ENCODE measurements around the gene CLIP3.

The CLIP3 gene

GRCh38 chr19:36006955-36007354 is 25.7 kb downstream of the CLIP3 start:
- Histone ChIP-seq H3K9me3 (ENCODE audit: insufficient read depth, low read length) (no peaks in the 10 kb centered on the region), H3K4me3 (ENCODE audit: insufficient read length, low read depth) (no peak overlapping the region), H3K36me3 (ENCODE audit: insufficient read depth, insufficient read length, low read length) (peaks cover 11% of the 10 kb centered on the region), H3K9ac (ENCODE audit: insufficient read length, low read depth) (no peak overlapping the region), H3K4me1 (ENCODE audit: insufficient read depth, insufficient read length) (peaks cover 8% of the 10 kb centered on the region), H3K27me3 (ENCODE audit: insufficient read depth, insufficient read length) (no peaks in the 10 kb centered on the region)
- DNase-seq (ENCODE audit: low read depth, low spot score), result no peak
- TF ChIP-seq ZNF274 (IDR thresholded peaks at IDR 0.05; ENCODE audit: low read depth, low read length), result no peak
- no peak for TF ChIP-seq SUZ12 (IDR thresholded peaks at IDR 0.05; ENCODE audit: extremely low read depth, insufficient read depth, insufficient read length)
- TF ChIP-seq YY1 (IDR thresholded peaks at IDR 0.05; ENCODE audit: insufficient read depth, insufficient read length), result no peak

DNA sequence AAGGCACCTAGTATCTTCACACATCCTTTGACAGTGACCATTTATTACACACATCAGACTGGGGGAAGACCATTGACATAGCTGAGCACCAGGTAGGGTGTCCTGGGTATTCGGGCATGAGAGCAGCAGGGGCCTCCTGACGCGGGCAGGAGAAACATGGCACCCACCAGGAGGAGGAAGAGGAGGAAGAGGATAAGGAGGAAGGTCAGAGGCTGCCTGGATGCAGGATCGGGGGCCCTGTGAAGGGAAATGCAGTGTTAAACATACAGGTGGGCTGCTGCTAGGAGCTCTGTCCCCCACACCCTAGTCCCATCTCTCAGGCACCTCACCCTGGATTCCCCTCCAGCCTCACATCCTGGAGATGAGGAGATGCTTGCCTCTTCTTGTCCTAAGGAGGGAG is 29.4 kb downstream of the CLIP3 start:
- DNase-seq (ENCODE audit: low read depth, low spot score), result no peak
- no peaks in the 10 kb centered on the region for H3K27me3 ChIP-seq (ENCODE audit: insufficient read depth, insufficient read length)
- H3K4me1 ChIP-seq (ENCODE audit: insufficient read depth, insufficient read length), result peaks cover 3% of the 10 kb centered on the region
- peaks cover 26% of the 10 kb centered on the region for H3K36me3 ChIP-seq (ENCODE audit: insufficient read depth, insufficient read length, low read length)
- H3K4me3 ChIP-seq (ENCODE audit: insufficient read length, low read depth), result no peak overlapping the region
- H3K9ac ChIP-seq (ENCODE audit: insufficient read length, low read depth), result no peak overlapping the region
- TF ChIP-seq YY1 (IDR thresholded peaks at IDR 0.05; ENCODE audit: insufficient read depth, insufficient read length) (no peak), SUZ12 (IDR thresholded peaks at IDR 0.05; ENCODE audit: extremely low read depth, insufficient read depth, insufficient read length) (no peak), ZNF274 (IDR thresholded peaks at IDR 0.05; ENCODE audit: low read depth, low read length) (no peak)
- H3K9me3 ChIP-seq (ENCODE audit: insufficient read depth, low read length), result no peaks in the 10 kb centered on the region

- H3K9ac ChIP-seq (ENCODE audit: insufficient read length, low read depth), result no peak overlapping the region
- no peak overlapping the region for H3K4me3 ChIP-seq (ENCODE audit: insufficient read length, low read depth)
- peaks cover 31% of the 10 kb centered on the region for H3K36me3 ChIP-seq (ENCODE audit: insufficient read depth, insufficient read length, low read length)
- H3K9me3 ChIP-seq (ENCODE audit: insufficient read depth, low read length), result no peaks in the 10 kb centered on the region
- TF ChIP-seq YY1 (IDR thresholded peaks at IDR 0.05; ENCODE audit: insufficient read depth, insufficient read length), result no peak
- TF ChIP-seq ZNF274 (IDR thresholded peaks at IDR 0.05; ENCODE audit: low read depth, low read length), result no peak
- TF ChIP-seq SUZ12 (IDR thresholded peaks at IDR 0.05; ENCODE audit: extremely low read depth, insufficient read depth, insufficient read length), result no peak
- H3K27me3 ChIP-seq (ENCODE audit: insufficient read depth, insufficient read length), result no peaks in the 10 kb centered on the region
- peaks cover 4% of the 10 kb centered on the region for H3K4me1 ChIP-seq (ENCODE audit: insufficient read depth, insufficient read length)
- DNase-seq (ENCODE audit: low read depth, low spot score), result no peak
Measured at GRCh38 chr19:36001605-36002004, 31.1 kb downstream of the CLIP3 start.

DNA sequence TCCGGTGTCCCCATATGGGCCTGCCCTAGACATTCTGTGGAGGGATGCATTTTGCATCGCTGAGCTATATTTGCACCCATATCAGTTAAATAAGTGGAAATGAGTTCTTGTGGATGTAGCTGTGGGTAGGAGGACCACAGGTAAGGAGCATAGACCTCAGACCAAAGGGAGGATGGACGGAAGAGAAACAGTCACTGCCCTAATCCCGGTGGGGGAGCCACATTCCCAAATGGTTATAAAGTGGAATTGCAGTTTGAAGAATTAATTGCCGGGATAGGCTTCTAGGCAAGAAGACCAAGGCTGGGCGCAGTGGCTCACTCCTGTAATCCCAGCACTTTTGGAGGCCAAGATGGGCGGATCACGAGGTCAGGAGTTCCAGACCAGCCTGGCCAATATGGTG is 35.9 kb downstream of the CLIP3 start:
- Histone ChIP-seq H3K9ac (ENCODE audit: insufficient read length, low read depth) (peak overlapping the region; percentile 36), H3K4me3 (ENCODE audit: insufficient read length, low read depth) (no peak overlapping the region), H3K4me1 (ENCODE audit: insufficient read depth, insufficient read length) (peaks cover 9% of the 10 kb centered on the region), H3K27me3 (ENCODE audit: insufficient read depth, insufficient read length) (no peaks in the 10 kb centered on the region), H3K9me3 (ENCODE audit: insufficient read depth, low read length) (no peaks in the 10 kb centered on the region), H3K36me3 (ENCODE audit: insufficient read depth, insufficient read length, low read length) (peaks cover 20% of the 10 kb centered on the region)
- no peak for DNase-seq (ENCODE audit: low read depth, low spot score)
- TF ChIP-seq YY1 (IDR thresholded peaks at IDR 0.05; ENCODE audit: insufficient read depth, insufficient read length), result no peak
- TF ChIP-seq ZNF274 (IDR thresholded peaks at IDR 0.05; ENCODE audit: low read depth, low read length), result no peak
- TF ChIP-seq SUZ12 (IDR thresholded peaks at IDR 0.05; ENCODE audit: extremely low read depth, insufficient read depth, insufficient read length), result no peak

DNA sequence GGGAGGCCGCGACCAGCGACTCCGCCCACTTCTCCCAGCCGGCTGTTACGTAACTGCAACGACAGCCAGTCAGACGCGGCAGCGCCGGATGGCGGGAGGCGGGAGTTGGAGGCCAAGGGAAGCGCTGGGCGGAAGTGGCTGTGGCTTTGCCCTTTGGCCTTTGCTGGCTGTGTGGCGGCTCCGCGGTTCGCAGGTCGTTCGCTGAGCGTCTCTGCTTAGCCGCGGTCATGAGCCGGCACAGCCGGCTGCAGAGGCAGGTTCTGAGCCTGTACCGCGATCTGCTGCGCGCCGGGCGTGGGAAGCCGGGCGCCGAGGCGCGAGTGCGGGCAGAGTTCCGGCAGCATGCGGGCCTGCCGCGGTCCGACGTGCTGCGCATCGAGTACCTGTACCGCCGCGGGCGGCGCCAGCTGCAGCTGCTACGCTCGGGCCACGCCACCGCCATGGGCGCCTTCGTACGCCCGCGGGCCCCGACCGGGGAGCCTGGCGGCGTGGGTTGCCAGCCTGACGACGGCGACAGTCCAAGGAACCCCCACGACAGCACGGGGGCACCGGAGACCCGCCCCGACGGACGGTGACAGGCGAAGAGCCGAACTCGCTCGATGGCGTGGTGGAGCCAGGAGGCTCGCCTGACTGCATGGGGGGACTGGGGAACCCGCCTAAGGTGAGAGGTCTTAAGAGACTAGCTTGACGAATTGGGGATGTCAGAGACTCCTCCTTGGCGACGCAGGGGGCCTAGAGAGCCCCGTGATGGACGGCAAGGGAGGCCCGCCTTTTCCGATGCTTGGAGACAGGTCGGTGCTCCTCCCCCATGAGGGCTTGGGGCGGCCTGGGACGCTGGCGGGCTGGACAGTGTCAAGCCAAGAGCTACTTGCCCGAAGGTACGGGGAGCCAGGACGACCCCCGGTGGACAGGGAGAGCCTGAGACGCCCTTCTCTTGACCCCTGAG is 37.4 kb downstream of the CLIP3 start, which contains the start of gene SDHAF1:
TSS of gene SDHAF1 (plus strand) at position 141 of the 946 bp plus-strand sequence. CDS start at position 228, 87 bp downstream.
- Histone ChIP-seq H3K9ac (ENCODE audit: insufficient read length, low read depth) (peak within 1 kb of the TSS; percentile 90), H3K4me3 (ENCODE audit: insufficient read length, low read depth) (peak within 1 kb of the TSS; percentile 88), H3K9me3 (ENCODE audit: insufficient read depth, low read length) (no peaks in the 10 kb centered on the region), H3K4me1 (ENCODE audit: insufficient read depth, insufficient read length) (peaks cover 9% of the 10 kb centered on the region), H3K27me3 (ENCODE audit: insufficient read depth, insufficient read length) (no peaks in the 10 kb centered on the region), H3K36me3 (ENCODE audit: insufficient read depth, insufficient read length, low read length) (peaks cover 12% of the 10 kb centered on the region)
- TF ChIP-seq ZNF274 (IDR thresholded peaks at IDR 0.05; ENCODE audit: low read depth, low read length), result no peak
- no peak for TF ChIP-seq YY1 (IDR thresholded peaks at IDR 0.05; ENCODE audit: insufficient read depth, insufficient read length)
- no peak for TF ChIP-seq SUZ12 (IDR thresholded peaks at IDR 0.05; ENCODE audit: extremely low read depth, insufficient read depth, insufficient read length)
- DNase-seq (ENCODE audit: low read depth, low spot score), result peak; percentile 79

DNA sequence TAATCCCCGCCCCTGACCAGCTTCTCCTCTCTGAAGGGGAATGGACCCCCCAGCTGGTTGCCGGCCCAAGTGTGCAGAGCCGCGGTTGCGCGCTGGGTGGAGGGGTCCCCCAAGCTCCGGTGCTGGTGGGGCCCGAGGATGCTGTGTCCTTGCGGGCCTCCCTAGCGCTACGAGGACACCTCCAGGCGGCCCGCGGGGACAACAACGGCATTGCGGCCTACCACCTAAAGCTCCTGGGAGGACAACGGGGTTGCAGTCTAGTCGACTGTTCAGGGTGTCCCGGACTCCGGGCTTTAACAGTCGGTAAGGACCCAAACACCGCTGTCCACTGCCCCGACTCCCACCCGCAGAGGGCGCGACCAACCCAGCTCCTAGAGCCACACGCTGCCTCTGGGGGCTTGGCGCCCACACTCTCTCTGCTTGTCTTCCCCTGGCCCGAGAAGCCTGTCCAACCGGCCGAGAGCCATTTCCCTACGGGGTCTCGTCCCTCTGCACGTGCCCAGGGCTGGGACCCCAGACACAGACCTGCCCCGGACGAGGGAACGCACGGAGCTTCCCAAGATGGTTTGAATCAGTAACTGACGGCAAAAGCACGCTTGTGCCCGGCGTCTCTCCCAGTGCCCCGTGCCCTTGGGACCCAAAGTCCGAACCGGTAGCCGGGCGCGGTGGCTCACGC is 38.6 kb downstream of the CLIP3 start:
- H3K9me3 ChIP-seq (ENCODE audit: insufficient read depth, low read length), result 0 out of 2 replicates have a peak, but pooled peaks cover under 1% of the 10 kb centered on the region
- H3K4me3 ChIP-seq (ENCODE audit: insufficient read length, low read depth), result no peak overlapping the region
- no peaks in the 10 kb centered on the region for H3K27me3 ChIP-seq (ENCODE audit: insufficient read depth, insufficient read length)
- TF ChIP-seq SUZ12 (IDR thresholded peaks at IDR 0.05; ENCODE audit: extremely low read depth, insufficient read depth, insufficient read length) (no peak), YY1 (IDR thresholded peaks at IDR 0.05; ENCODE audit: insufficient read depth, insufficient read length) (no peak), ZNF274 (IDR thresholded peaks at IDR 0.05; ENCODE audit: low read depth, low read length) (no peak)
- peak overlapping the region; percentile 42 for H3K9ac ChIP-seq (ENCODE audit: insufficient read length, low read depth)
- peaks cover 10% of the 10 kb centered on the region for H3K36me3 ChIP-seq (ENCODE audit: insufficient read depth, insufficient read length, low read length)
- H3K4me1 ChIP-seq (ENCODE audit: insufficient read depth, insufficient read length), result peaks cover 9% of the 10 kb centered on the region
- DNase-seq (ENCODE audit: low read depth, low spot score), result no peak

All from NT2/D1 (cell line).